Fibroblast of villous mesenchyme (primary cell): ENCODE measurements around the gene XYLT1. TPM values are rescaled to one million over a fixed set of nuclear protein-coding genes. Genes with fewer than 3 reads are reported as not detected.

Experiments used
- DNase-seq: peaks from one replicate; pipeline ENCODE4 v3.0.0-alpha.2; 2010; ENCODE audit warnings: low read depth
- H3K4me3 ChIP-seq: 2 replicates; pipeline ENCODE4 v1.5.1; 2011; ENCODE audit warnings: low read depth, mild to moderate bottlenecking, low read length
- CTCF ChIP-seq: IDR thresholded peaks from 2 replicates; pipeline ENCODE4 v1.5.1; 2012; ENCODE audit warnings: low read depth, mild to moderate bottlenecking, low read length; ENCODE audit not compliant: insufficient read depth
- total RNA-seq: library from RNA; depleted of rRNA; stranded (reverse); fragments of >200 nt; gene quantifications from 2 replicates; pipeline ENCODE4 v1.2.3, GENCODE V29; 2012

Gene XYLT1
- total RNA-seq, 1 donor = 2.6 TPM

GRCh38 chr16:17501321-17501720 lies 30.6 kb upstream of the XYLT1 start:
- DNase-seq = no peak
- no peak for TF ChIP-seq CTCF
- no peak overlapping the region for H3K4me3 ChIP-seq

GRCh38 chr16:17499223-17499902 lies 28.6 kb upstream of the XYLT1 start:
- DNase-seq = no peak
- H3K4me3 ChIP-seq = no peak overlapping the region
- TF ChIP-seq CTCF = no peak

- no peak for DNase-seq
- no peak overlapping the region for H3K4me3 ChIP-seq
- TF ChIP-seq CTCF = no peak
These were observed 26.9 kb upstream of the XYLT1 start for GRCh38 chr16:17497648-17498047.

GRCh38 chr16:17496891-17497290 lies 26.1 kb upstream of the XYLT1 start:
- H3K4me3 ChIP-seq = no peak overlapping the region
- no peak for DNase-seq
- no peak for TF ChIP-seq CTCF

GRCh38 chr16:17493012-17493411 lies 22.3 kb upstream of the XYLT1 start:
- no peak for TF ChIP-seq CTCF
- no peak overlapping the region for H3K4me3 ChIP-seq

GRCh38 chr16:17491140-17491662 lies 20.4 kb upstream of the XYLT1 start:
- TF ChIP-seq CTCF = no peak
- DNase-seq = no peak
- no peak overlapping the region for H3K4me3 ChIP-seq

More at GRCh38 chr16:17493012-17493411, 22.3 kb upstream of the XYLT1 start:
- DNase-seq = no peak

GRCh38 chr16:17488506-17488905 lies 17.7 kb upstream of the XYLT1 start:
- TF ChIP-seq CTCF = no peak
- H3K4me3 ChIP-seq = no peak overlapping the region
- DNase-seq = no peak
